ENCODE results near the gene MT1M.
"Not testable (repeated sequence)": the region's sequence is repeated elsewhere in the genome, so short reads cannot be mapped to it uniquely, and the experiment has no call there.

Gene MT1M

DNA sequence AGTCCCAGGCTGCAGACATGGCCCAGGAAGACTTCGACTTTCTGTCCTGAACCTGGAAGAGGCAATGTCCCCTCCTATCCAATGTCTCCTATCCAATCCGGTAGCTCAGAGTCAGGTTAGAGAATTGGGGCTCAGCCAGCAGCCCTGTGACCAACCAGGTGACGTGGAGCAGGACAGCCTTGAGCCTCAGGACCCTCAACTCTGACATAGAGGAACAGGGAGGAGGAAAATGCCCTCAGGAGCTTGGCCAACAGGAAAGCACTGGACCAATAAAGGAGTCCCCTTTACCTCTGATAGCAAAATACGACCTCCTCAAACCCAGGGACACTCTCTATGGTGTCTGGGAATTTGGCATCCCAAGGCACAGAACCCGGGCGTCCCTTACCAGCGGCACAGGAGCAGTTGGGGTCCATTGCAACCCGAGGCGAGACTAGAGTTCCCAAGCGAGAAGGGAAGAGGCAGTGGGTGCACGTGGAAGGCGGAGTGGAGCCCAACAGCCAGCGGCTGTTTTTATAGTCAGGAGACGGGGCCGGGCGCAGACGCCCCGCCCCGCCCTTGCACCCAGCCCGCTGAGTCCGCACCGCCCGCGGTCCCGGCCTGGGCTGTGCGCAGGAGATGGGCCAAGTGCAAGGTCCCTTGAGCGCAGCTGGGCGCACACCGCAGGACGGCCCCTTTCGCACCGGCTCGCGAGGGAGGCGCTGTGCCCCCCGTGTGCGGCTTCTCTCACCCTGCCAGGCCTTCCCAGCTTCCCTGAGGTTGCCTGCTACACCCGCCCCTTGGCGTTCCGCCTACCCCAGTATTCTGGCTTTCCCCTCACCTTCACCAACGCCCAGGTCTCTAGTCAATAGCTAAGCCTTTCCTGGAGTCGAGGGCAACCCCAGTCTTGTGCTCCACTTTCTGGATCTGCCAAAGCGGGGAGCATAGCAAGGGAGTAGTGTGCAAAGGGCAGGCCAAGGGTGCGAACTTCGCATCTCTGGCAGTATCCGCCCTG is 35.4 kb downstream of the MT1M start, which contains the start of gene MT1G:
Gene MT1G (minus strand): TSS at position 485 of the 991 bp plus-strand sequence. CDS start 72 bp downstream, at position 413.
- FAIRE-seq (no peak), DNase-seq (ENCODE audit: insufficient read length, low spot score) (no peak)
- TF ChIP-seq, protein P1, sequence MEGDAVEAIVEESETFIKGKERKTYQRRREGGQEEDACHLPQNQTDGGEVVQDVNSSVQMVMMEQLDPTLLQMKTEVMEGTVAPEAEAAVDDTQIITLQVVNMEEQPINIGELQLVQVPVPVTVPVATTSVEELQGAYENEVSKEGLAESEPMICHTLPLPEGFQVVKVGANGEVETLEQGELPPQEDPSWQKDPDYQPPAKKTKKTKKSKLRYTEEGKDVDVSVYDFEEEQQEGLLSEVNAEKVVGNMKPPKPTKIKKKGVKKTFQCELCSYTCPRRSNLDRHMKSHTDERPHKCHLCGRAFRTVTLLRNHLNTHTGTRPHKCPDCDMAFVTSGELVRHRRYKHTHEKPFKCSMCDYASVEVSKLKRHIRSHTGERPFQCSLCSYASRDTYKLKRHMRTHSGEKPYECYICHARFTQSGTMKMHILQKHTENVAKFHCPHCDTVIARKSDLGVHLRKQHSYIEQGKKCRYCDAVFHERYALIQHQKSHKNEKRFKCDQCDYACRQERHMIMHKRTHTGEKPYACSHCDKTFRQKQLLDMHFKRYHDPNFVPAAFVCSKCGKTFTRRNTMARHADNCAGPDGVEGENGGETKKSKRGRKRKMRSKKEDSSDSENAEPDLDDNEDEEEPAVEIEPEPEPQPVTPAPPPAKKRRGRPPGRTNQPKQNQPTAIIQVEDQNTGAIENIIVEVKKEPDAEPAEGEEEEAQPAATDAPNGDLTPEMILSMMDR (IDR thresholded peaks at IDR 0.05; ENCODE audit: insufficient read depth, missing control alignments): no peak

DNA sequence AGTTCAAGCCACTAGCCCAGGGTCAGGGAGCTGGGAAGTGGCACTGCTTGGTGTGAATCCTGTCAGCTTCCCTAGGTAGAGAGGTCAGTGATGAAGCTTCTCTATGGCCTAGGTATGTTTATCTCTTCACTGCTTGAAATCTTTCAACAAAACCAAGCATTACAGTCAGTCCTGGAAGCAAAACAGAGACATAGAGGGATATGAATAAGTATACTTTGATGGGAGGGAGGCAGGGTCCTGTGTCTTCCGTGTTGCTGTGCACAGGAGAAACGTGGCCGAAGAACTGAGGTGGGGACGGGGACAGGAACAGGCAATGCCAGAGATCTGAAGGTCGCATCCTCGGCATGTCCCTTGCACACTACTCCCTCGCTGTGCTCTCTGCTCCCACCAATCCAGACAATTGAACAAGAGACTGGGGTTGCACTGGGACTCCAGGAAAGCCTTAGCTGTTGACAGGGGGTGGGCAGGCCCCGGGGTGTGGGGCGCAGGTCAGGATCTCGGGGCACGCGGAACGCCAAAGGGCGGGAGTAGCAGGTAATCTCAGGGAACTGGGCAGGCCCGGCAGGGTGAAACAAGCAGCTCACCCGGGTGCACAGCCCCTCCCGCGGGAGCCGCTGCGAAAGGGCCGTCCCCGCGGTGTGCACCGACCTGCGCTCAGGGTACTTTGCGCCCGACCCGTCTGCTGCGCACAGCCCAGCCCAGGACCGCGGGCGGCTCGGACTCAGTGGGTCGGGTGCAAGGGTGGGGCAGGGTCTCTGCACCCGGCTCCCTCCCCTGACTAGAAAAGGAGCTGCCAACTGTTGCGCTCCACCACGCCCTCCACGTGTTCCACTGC is 36.8 kb downstream of the MT1M start, which contains the start of gene MT1H:
Gene MT1H (plus strand): TSS at position 810 of the 835 bp plus-strand sequence. CDS start 71 bp downstream, outside the sequence.
- DNase-seq (ENCODE audit: insufficient read length, low spot score) (no peak), FAIRE-seq (no peak)

DNA sequence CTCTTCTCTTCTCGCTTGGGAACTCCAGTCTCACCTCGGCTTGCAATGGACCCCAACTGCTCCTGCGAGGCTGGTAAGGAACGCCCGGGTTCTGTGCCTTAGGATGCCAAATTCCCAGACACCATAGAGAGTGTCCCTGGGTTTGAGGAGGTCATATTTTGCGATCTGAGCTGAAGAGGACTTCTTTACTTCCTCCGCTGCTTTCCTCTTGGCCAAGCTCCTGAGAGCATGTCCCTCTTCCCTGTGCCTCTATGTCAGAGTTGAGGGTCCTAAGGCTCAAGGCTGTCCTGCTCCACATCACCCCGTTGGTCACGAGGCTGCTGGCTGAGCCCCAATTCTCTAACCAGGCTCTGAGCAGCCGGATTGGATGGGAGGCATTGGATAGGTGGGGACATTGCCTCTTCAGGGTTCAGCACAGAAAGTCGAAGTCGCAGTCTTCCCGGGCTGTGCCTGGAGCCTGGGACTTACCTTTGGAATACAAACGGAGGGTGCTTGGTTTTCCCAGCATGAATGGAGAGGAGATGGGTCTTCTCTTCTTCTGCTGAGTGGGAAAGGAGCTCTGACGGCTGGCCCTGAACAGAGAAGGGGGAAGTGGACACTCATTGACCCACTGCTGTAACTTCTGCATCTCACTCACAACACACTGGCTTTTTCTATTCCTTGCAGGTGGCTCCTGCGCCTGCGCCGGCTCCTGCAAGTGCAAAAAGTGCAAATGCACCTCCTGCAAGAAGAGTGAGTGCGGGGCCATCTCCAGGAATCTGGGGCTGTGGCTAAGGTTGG is 37.6 kb downstream of the MT1M start:
- FAIRE-seq: no peak
- no peak for DNase-seq (ENCODE audit: insufficient read length, low spot score)
- TF ChIP-seq, protein P1 (IDR thresholded peaks at IDR 0.05; ENCODE audit: insufficient read depth, missing control alignments): no peak

More for the DNA sequence above, 36.8 kb downstream of the MT1M start, which contains the start of gene MT1H:
- TF ChIP-seq, protein P1 (IDR thresholded peaks at IDR 0.05; ENCODE audit: insufficient read depth, missing control alignments): no peak

DNA sequence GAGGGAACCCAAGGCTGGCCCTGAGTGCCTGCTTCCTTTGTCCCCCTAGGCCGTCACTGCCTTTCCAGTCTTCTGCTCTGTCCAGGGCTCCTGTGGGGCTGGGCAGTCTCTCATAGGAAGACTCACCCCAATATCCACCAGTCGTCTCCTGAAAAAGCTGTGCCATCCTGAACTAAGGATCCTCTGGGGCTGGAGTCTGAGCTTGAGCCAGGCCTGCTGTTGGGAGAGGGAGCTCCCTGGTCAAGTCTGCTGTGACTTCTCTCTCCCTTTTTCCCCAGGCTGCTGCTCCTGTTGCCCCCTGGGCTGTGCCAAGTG is 38.1 kb downstream of the MT1M start:
- no peak for DNase-seq (ENCODE audit: insufficient read length, low spot score)
- no peak for FAIRE-seq
- TF ChIP-seq, protein P1 (IDR thresholded peaks at IDR 0.05; ENCODE audit: insufficient read depth, missing control alignments): no peak

DNA sequence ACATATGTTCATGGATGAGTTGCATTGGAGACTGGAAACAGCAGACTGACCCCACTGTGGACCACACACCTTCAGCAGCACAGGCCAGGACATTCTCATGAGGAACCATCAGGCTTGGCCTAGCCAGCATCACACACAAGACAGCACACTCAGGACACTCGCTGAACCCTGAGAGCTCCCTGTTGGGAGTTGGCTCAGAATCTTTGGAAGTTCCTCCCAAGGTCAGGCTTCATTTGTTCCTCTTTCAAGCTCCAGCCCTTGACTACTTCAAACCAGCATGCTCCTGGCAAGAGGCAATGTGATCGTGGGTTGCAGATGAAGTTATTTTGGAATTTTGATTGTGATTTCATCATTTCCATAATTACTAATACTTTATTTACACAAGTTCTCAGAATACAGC is 39.2 kb downstream of the MT1M start:
- DNase-seq (ENCODE audit: insufficient read length, low spot score); FAIRE-seq: not testable (repeated sequence)

DNA sequence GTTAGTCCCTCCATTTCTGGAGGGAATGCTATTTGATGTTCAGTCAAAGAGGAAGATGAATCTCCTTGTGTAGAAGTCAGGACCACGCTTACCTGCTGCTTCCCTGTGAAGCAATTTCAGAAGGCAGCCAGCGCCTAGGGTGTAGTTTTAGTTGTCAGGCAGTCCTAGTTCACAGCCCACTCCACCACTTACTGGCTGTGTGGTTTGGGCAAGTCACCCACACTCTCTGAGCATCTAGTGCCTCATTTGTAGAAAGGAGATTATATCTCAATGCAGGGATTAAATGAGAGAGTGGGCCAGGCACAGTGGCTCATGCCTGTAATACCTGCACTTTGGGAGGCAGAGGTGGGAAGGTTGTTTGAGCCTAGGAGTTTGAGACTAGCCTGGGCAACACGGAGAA is 39.7 kb downstream of the MT1M start:
- not testable (repeated sequence) for FAIRE-seq; DNase-seq (ENCODE audit: insufficient read length, low spot score)

DNA sequence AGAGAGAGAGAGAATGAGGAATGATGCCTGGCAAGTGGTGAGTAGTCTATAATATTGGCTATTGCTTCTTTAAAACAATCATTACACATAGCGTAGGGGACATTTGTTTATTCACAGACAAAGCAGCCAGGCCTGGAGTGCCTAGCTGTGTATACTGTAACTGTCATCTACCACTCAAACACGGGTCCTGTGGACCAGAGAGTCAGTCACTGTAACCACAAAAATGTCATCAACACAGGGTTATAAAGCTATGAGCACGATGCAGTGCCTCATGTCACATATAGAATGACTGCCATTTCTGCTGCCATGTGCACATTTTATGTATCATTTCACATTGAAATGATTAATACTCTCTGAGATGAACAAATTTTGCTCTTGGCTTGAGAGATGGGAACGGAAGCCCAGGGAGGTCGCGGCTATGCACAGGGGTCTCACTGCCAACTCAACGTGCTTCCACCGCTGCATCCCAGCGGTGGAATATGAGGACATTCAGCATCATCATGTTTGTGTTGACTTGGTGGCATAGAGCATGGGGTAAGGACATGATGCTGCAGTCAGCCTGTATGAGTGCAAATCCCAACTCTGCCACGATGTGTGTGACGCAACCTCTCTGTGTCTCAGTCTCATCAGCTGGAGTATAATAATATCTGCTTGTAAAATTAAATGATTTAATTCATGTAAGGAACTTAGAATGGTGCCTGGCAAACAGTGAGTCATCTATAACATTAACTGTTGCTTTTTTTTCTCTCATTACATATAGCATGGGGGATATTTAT is 40.5 kb downstream of the MT1M start:
- TF ChIP-seq, protein P1 (IDR thresholded peaks at IDR 0.05; ENCODE audit: insufficient read depth, missing control alignments): no peak
- DNase-seq (ENCODE audit: insufficient read length, low spot score) (no peak), FAIRE-seq (no peak)

Data from D721Med (cell line).